ENCODE measurements around the gene ZNF821. TPM values are rescaled to one million over a fixed set of nuclear protein-coding genes. Genes with fewer than 3 reads are reported as not detected.
A peak's percentile ranks its signal among the peaks of the same experiment; 100 is the strongest.

Gene ZNF821
- total and polyA plus RNA-seq, 10 of the 15 experiments (the other 5 are each of a cell fraction or from before 2014, with no cell fraction given), result 0.82 to 9.9 (median 6.8) TPM

DNA sequence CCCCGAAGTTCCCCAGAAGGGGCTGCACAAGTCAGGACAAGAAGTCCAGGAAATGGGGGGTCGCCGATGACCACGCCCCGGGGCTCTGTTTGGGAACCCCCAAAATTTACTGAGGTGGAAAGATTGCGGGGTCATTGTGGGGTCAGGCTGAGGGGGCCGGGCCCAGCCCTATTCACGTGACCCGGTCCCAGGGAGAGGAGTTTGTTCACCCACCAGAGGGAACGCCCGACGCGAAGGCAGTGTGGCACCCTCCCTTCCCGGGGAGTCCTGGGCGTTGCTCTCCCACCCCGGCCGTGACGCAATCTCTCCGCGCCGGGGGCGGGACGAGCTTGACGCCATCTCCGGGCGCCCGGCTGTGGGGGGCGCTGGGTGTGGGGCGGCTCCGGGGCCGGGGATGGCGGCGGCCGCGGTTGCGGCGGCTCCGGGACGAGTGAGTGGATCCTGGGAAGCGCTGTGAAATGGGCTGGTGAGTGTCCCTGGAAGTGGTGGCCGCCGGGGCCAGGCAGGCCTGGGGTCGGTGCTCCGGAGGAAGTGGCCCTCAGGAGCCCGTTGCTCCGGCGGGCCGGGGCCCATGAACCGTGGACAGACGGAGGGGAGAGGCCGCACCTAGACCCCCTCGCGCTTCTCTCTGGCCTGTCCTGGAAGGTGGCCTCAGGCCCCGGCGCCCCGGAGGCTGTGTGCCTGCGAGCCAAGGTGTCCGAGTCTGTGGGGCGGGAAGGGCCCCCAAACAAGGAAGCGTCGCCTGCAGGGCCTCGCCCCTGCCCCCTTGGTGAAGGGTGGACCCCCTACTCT, 38.1 kb downstream of the ZNF821 start, which contains the start of gene ATXN1L (continued):
- TF ChIP-seq, protein P1, sequence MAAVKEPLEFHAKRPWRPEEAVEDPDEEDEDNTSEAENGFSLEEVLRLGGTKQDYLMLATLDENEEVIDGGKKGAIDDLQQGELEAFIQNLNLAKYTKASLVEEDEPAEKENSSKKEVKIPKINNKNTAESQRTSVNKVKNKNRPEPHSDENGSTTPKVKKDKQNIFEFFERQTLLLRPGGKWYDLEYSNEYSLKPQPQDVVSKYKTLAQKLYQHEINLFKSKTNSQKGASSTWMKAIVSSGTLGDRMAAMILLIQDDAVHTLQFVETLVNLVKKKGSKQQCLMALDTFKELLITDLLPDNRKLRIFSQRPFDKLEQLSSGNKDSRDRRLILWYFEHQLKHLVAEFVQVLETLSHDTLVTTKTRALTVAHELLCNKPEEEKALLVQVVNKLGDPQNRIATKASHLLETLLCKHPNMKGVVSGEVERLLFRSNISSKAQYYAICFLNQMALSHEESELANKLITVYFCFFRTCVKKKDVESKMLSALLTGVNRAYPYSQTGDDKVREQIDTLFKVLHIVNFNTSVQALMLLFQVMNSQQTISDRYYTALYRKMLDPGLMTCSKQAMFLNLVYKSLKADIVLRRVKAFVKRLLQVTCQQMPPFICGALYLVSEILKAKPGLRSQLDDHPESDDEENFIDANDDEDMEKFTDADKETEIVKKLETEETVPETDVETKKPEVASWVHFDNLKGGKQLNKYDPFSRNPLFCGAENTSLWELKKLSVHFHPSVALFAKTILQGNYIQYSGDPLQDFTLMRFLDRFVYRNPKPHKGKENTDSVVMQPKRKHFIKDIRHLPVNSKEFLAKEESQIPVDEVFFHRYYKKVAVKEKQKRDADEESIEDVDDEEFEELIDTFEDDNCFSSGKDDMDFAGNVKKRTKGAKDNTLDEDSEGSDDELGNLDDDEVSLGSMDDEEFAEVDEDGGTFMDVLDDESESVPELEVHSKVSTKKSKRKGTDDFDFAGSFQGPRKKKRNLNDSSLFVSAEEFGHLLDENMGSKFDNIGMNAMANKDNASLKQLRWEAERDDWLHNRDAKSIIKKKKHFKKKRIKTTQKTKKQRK (IDR thresholded peaks at IDR 0.05; ENCODE audit: low read depth, low read length), result no peak
- TF ChIP-seq POLR2AphosphoS5 (IDR thresholded peaks at IDR 0.05; ENCODE audit: low read length), result peak; percentile 81; the same call in 1 of the 2 replicates
- no peak for TF ChIP-seq RCOR1 (conservative IDR thresholded peaks at IDR 0.05; ENCODE audit: low read depth, low read length)
- TF ChIP-seq NFYA (IDR thresholded peaks at IDR 0.05; ENCODE audit: borderline replicate concordance, low read depth, low read length), result no peak
- TF ChIP-seq, protein P2, sequence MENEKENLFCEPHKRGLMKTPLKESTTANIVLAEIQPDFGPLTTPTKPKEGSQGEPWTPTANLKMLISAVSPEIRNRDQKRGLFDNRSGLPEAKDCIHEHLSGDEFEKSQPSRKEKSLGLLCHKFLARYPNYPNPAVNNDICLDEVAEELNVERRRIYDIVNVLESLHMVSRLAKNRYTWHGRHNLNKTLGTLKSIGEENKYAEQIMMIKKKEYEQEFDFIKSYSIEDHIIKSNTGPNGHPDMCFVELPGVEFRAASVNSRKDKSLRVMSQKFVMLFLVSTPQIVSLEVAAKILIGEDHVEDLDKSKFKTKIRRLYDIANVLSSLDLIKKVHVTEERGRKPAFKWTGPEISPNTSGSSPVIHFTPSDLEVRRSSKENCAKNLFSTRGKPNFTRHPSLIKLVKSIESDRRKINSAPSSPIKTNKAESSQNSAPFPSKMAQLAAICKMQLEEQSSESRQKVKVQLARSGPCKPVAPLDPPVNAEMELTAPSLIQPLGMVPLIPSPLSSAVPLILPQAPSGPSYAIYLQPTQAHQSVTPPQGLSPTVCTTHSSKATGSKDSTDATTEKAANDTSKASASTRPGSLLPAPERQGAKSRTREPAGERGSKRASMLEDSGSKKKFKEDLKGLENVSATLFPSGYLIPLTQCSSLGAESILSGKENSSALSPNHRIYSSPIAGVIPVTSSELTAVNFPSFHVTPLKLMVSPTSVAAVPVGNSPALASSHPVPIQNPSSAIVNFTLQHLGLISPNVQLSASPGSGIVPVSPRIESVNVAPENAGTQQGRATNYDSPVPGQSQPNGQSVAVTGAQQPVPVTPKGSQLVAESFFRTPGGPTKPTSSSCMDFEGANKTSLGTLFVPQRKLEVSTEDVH (IDR thresholded peaks at IDR 0.05; ENCODE audit: low read depth, partially characterized antibody), result peak; percentile 33
- peak; percentile 94 for TF ChIP-seq SP1 (IDR thresholded peaks at IDR 0.05; ENCODE audit: low read depth, low read length)
- TF ChIP-seq RBBP5 (conservative IDR thresholded peaks at IDR 0.05), result no peak
- TF ChIP-seq, protein P3, sequence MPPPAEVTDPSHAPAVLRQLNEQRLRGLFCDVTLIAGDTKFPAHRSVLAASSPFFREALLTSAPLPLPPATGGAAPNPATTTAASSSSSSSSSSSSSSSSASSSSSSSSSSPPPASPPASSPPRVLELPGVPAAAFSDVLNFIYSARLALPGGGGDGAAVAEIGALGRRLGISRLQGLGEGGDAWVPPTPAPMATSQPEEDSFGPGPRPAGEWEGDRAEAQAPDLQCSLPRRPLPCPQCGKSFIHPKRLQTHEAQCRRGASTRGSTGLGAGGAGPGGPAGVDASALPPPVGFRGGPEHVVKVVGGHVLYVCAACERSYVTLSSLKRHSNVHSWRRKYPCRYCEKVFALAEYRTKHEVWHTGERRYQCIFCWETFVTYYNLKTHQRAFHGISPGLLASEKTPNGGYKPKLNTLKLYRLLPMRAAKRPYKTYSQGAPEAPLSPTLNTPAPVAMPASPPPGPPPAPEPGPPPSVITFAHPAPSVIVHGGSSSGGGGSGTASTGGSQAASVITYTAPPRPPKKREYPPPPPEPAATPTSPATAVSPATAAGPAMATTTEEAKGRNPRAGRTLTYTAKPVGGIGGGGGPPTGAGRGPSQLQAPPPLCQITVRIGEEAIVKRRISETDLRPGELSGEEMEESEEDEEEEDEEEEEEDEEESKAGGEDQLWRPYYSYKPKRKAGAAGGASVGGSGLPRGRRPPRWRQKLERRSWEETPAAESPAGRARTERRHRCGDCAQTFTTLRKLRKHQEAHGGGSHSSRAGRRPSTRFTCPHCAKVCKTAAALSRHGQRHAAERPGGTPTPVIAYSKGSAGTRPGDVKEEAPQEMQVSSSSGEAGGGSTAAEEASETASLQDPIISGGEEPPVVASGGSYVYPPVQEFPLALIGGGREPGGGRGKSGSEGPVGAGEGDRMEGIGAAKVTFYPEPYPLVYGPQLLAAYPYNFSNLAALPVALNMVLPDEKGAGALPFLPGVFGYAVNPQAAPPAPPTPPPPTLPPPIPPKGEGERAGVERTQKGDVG (CRISPR knock-in tag; IDR thresholded peaks at IDR 0.05), result no peak
- TF ChIP-seq BACH1 (IDR thresholded peaks at IDR 0.05; ENCODE audit: borderline replicate concordance), result peak; percentile 65; the same call in 1 of the 2 replicates
- TF ChIP-seq SUPT20H (IDR thresholded peaks at IDR 0.05; ENCODE audit: borderline replicate concordance, control insufficient read depth, low read depth, low read length), result no peak
- TF ChIP-seq NR2F1 (conservative IDR thresholded peaks at IDR 0.05), result peak; percentile 90
- TF ChIP-seq FOS (IDR thresholded peaks at IDR 0.05; ENCODE audit: borderline replicate concordance, extremely low read depth, insufficient read length), result no peak
- TF ChIP-seq LARP7 (IDR thresholded peaks at IDR 0.05), result peak; percentile 32; the same call in 1 of the 2 replicates
- peak; percentile 54 for TF ChIP-seq RUNX3 (IDR thresholded peaks at IDR 0.05; ENCODE audit: low read length)
- TF ChIP-seq POLR2AphosphoS2 (IDR thresholded peaks at IDR 0.05; ENCODE audit: low read depth, low read length), result peak; percentile 91
- TF ChIP-seq, protein P4, sequence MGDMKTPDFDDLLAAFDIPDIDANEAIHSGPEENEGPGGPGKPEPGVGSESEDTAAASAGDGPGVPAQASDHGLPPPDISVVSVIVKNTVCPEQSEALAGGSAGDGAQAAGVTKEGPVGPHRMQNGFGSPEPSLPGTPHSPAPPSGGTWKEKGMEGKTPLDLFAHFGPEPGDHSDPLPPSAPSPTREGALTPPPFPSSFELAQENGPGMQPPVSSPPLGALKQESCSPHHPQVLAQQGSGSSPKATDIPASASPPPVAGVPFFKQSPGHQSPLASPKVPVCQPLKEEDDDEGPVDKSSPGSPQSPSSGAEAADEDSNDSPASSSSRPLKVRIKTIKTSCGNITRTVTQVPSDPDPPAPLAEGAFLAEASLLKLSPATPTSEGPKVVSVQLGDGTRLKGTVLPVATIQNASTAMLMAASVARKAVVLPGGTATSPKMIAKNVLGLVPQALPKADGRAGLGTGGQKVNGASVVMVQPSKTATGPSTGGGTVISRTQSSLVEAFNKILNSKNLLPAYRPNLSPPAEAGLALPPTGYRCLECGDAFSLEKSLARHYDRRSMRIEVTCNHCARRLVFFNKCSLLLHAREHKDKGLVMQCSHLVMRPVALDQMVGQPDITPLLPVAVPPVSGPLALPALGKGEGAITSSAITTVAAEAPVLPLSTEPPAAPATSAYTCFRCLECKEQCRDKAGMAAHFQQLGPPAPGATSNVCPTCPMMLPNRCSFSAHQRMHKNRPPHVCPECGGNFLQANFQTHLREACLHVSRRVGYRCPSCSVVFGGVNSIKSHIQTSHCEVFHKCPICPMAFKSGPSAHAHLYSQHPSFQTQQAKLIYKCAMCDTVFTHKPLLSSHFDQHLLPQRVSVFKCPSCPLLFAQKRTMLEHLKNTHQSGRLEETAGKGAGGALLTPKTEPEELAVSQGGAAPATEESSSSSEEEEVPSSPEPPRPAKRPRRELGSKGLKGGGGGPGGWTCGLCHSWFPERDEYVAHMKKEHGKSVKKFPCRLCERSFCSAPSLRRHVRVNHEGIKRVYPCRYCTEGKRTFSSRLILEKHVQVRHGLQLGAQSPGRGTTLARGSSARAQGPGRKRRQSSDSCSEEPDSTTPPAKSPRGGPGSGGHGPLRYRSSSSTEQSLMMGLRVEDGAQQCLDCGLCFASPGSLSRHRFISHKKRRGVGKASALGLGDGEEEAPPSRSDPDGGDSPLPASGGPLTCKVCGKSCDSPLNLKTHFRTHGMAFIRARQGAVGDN (IDR thresholded peaks at IDR 0.05), result 0 out of 2 replicates have a peak, but pooled peaks have one; percentile 45

Data from GM12878 (cell line).